Measurements from ENCODE around the gene DLG4. TPM values are rescaled to one million over a fixed set of nuclear protein-coding genes. Genes with fewer than 3 reads are reported as not detected.

Gene DLG4
- total RNA-seq, 1 experiment from 2014 or later = 38.3 TPM

- TF ChIP-seq, protein P1, sequence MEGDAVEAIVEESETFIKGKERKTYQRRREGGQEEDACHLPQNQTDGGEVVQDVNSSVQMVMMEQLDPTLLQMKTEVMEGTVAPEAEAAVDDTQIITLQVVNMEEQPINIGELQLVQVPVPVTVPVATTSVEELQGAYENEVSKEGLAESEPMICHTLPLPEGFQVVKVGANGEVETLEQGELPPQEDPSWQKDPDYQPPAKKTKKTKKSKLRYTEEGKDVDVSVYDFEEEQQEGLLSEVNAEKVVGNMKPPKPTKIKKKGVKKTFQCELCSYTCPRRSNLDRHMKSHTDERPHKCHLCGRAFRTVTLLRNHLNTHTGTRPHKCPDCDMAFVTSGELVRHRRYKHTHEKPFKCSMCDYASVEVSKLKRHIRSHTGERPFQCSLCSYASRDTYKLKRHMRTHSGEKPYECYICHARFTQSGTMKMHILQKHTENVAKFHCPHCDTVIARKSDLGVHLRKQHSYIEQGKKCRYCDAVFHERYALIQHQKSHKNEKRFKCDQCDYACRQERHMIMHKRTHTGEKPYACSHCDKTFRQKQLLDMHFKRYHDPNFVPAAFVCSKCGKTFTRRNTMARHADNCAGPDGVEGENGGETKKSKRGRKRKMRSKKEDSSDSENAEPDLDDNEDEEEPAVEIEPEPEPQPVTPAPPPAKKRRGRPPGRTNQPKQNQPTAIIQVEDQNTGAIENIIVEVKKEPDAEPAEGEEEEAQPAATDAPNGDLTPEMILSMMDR (conservative IDR thresholded peaks at IDR 0.05) = no peak
- no peaks in the 10 kb centered on the region for H3K79me1 ChIP-seq (ENCODE audit: insufficient read depth, low read depth, low read length, poor library complexity, severe bottlenecking)
- H4K5ac ChIP-seq (ENCODE audit: insufficient read length, low read depth, low read length) = no peak overlapping the region
- WGBS (ENCODE audit: extremely low coverage, insufficient read length, low lambda C conversion rate) = no CpG with 5 or more reads among the region's 7 CpGs
- no peak overlapping the region for H2BK120ac ChIP-seq (ENCODE audit: low read depth, low read length, poor library complexity, severe bottlenecking)
- H2AFZ ChIP-seq (ENCODE audit: low read length) = no peak overlapping the region
- H3K14ac ChIP-seq (ENCODE audit: insufficient read depth, low read length) = no peak overlapping the region
- no peaks in the 10 kb centered on the region for H3K9me3 ChIP-seq (ENCODE audit: control insufficient read depth, low read depth, low read length)
- peaks cover 8% of the 10 kb centered on the region; the same call in 1 of the 2 replicates for H3K79me2 ChIP-seq (ENCODE audit: insufficient read depth, low read length)
- Mint-ChIP-seq H3K36me3 (ENCODE audit: insufficient read depth in 1 of 3, low read depth in 3 of 3) (peaks cover 21 to 63% (median 50%) of the 10 kb centered on the region in 3 experiments), H3K9me3 (peaks cover 0 to 4% of the 10 kb centered on the region in 2 experiments; a peak in 1 of 5 replicates), H3K4me3 (peak overlapping the region; percentile 59 to 86), H3K27me3 (ENCODE audit: low read depth) (peaks cover 2% of the 10 kb centered on the region), H3K27ac (peak overlapping the region in 1 of 3 experiments; percentile 88; a peak in 3 of 7 replicates), H3K4me1 (peaks cover 17 to 29% of the 10 kb centered on the region in 2 experiments)
- no peak overlapping the region for H3K9ac ChIP-seq (ENCODE audit: extremely low read depth, insufficient read length, low read length)
- no peak overlapping the region for H3K56ac ChIP-seq (ENCODE audit: insufficient read length, low read depth, low read length)
- no peak overlapping the region for H3K18ac ChIP-seq (ENCODE audit: insufficient read length, low read depth, low read length)
- no peak overlapping the region for H3K4ac ChIP-seq (ENCODE audit: low read depth, low read length)
- peaks cover 4% of the 10 kb centered on the region; the same call in 1 of the 2 replicates for H3K4me1 ChIP-seq (ENCODE audit: insufficient read depth, low read length)
- no peaks in the 10 kb centered on the region for H4K20me1 ChIP-seq (ENCODE audit: control insufficient read depth, insufficient read depth, insufficient read length)
- no peak overlapping the region for H2AK5ac ChIP-seq (ENCODE audit: insufficient read length, low read length)
- no peak overlapping the region for H3K27ac ChIP-seq (ENCODE audit: insufficient read length, low read depth, low read length)
- H3K23ac ChIP-seq (ENCODE audit: insufficient read length, low read depth, low read length) = no peak overlapping the region
- H2BK5ac ChIP-seq (ENCODE audit: insufficient read length, low read length) = no peak overlapping the region
- DNase-seq = no peak
- H3T11ph ChIP-seq (ENCODE audit: low read length) = no peak overlapping the region
- H2BK12ac ChIP-seq (ENCODE audit: insufficient read length, low read depth, low read length) = no peak overlapping the region
- H2BK15ac ChIP-seq (ENCODE audit: low read depth, low read length) = no peak overlapping the region
- peaks cover 25% of the 10 kb centered on the region for H3K23me2 ChIP-seq (ENCODE audit: insufficient read length, low read depth, low read length, poor library complexity, severe bottlenecking)
- no peak overlapping the region for H3K4me2 ChIP-seq (ENCODE audit: insufficient read depth, insufficient read length, low read length)
- H4K91ac ChIP-seq (ENCODE audit: insufficient read length, low read depth, low read length) = no peak overlapping the region
- no peaks in the 10 kb centered on the region for H3K27me3 ChIP-seq (ENCODE audit: insufficient read depth, low read length)
- H2BK20ac ChIP-seq (ENCODE audit: low read depth, low read length, poor library complexity, severe bottlenecking) = no peak overlapping the region
- no peak overlapping the region for H4K8ac ChIP-seq (replicated peaks; ENCODE audit: insufficient read length, low read depth, low read length)
Measured at GRCh38 chr17:7258731-7259554, 39.3 kb upstream of the DLG4 start.

Measured in H9 (cell line).